Prostate gland (tissue), 2 donors: ENCODE measurements around the gene SNX10. TPM values are rescaled to one million over a fixed set of nuclear protein-coding genes. Genes with fewer than 3 reads are reported as not detected.

Source experiments
- DNase-seq: peaks from one replicate; pipeline ENCODE4 v3.0.0-alpha.2; 2019; ENCODE audit warnings: low spot score
- H3K27ac ChIP-seq, 2 donors: fragments of 200-600 bp; sonication (generic); 2 replicates each; pipeline ENCODE4 v1.5.1; 2017 to 2019
- H3K27me3 ChIP-seq: fragments of 200-600 bp; sonication (generic); replicated peaks from 2 replicates; pipeline ENCODE4 v1.5.1; 2019; ENCODE audit not compliant: insufficient read depth
- H3K36me3 ChIP-seq, 2 donors: fragments of 200-600 bp; sonication (generic); 1 replicate in 1 of 2; 2 replicates in 1 of 2; pipeline versions ENCODE4 v1.5.1 to v1.8.1; 2017 to 2019
- H3K4me1 ChIP-seq: fragments of 200-600 bp; sonication (generic); replicated peaks from 2 replicates; pipeline ENCODE4 v1.5.1; 2019
- H3K4me3 ChIP-seq, 2 donors: fragments of 200-600 bp; sonication (generic); 2 replicates each; pipeline ENCODE4 v1.5.1; 2017 to 2019
- H3K9me3 ChIP-seq: fragments of 200-600 bp; sonication (generic); 2 replicates; pipeline ENCODE4 v1.5.1; 2017
- CTCF ChIP-seq, 4 experiments: fragments of 200-600 bp in 2 of 4; fragments of 450-650 bp in 2 of 4; sonication (generic) in 2 of 4; IDR thresholded peaks; 1 replicate in 3 of 4; 2 replicates in 1 of 4; pipeline ENCODE4 v1.5.1; 2016 to 2019; ENCODE audit warnings: antibody characterized with exemption in 4 of 4, mild to moderate bottlenecking in 2 of 4, moderate library complexity in 2 of 4
- POLR2A ChIP-seq: fragments of 450-650 bp; IDR thresholded peaks from one replicate; pipeline ENCODE4 v1.6.1; 2016; ENCODE audit warnings: antibody characterized with exemption, mild to moderate bottlenecking
- POLR2AphosphoS5 ChIP-seq: sonication (generic); formaldehyde crosslinking; IDR thresholded peaks from one replicate; pipeline ENCODE4 v1.6.1; 2017; ENCODE audit warnings: antibody characterized with exemption
- WGBS: methylation state at CpG from one replicate; pipeline ENCODE4 v1.1.5; 2018; 5-methylcytosine and 5-hydroxymethylcytosine counted together
- intact Hi-C: fragments of 100-400 bp; cut with DNase I; formaldehyde crosslinking; loops from one replicate; pipeline ENCODE4 v1.14.2; 2022
- total RNA-seq, 2 donors: library from RNA; depleted of rRNA; stranded (reverse); fragments of >200 nt; gene quantifications; one replicate each; pipeline ENCODE4 v1.1.0, GENCODE V29; 2016

SNX10 gene
- total RNA-seq, 2 donors from 2014 or later = 4.7 to 6.8 TPM

- intact Hi-C loops = no loop called here
- H3K4me1 ChIP-seq = no peaks in the 10 kb centered on the region
- WGBS = 49% methylated on average over 4 of the region's 4 CpGs
These were observed 20.1 kb downstream of the SNX10 start for GRCh38 chr7:26311798-26312197.

DNA sequence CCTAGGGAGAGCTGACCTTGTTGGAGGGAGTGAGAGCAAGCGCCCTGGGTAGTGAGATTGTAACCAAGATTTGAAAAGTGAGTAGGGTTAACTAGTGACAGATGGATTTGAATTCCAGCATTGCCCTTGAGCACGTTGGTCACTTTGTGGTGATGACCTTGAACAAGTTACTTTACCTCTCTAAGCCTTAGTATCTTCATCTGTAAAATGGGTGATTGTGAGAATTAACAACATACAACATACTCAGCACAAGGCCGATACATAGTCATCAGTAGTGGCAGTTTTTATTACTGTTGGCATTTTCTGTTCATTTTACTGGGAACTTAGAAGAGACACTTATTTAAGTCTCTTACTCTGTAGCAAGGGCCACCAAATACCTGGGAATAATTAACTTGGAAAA lies 25.5 kb downstream of the SNX10 start:
- Histone ChIP-seq H3K36me3 (no peaks in the 10 kb centered on the region), H3K4me1 (no peaks in the 10 kb centered on the region), H3K4me3 (no peak overlapping the region), H3K9me3 (no peaks in the 10 kb centered on the region), H3K27ac (no peak overlapping the region), H3K27me3 (no peaks in the 10 kb centered on the region)
- no peak for TF ChIP-seq POLR2AphosphoS5
- no peak for TF ChIP-seq CTCF (IDR thresholded peaks at IDR 0.05)
- no peak for TF ChIP-seq POLR2A
- intact Hi-C loops = no loop called here
- WGBS = 90% methylated on average over 3 of the region's 3 CpGs
- no peak for DNase-seq

More at GRCh38 chr7:26311798-26312197, 20.1 kb downstream of the SNX10 start:
- H3K27me3 ChIP-seq = no peaks in the 10 kb centered on the region
- TF ChIP-seq POLR2AphosphoS5 (no peak), POLR2A (no peak)
- H3K9me3 ChIP-seq = no peaks in the 10 kb centered on the region
- DNase-seq = no peak
- no peaks in the 10 kb centered on the region for H3K36me3 ChIP-seq
- H3K27ac ChIP-seq = no peak overlapping the region
- H3K4me3 ChIP-seq = no peak overlapping the region

DNA sequence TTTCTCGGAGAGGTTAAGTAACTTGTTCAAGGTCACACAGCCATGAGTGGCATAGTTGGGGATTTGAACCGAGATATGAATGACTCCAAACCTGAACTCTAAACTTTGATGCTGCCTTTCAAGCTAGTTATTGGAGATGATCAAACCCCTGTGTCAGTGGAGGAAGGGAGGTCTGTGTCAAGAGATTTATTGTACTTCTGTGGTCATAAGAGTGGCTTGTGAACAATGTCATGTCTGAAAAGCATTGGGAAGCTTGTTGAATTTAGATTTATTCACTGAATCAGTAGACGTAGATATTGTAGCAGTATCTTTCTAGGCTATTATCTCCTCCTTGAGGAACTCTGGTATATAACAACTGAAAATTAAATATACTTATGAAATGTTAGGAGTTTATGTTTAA lies 27.3 kb downstream of the SNX10 start:
- Histone ChIP-seq H3K27ac (no peak overlapping the region), H3K4me1 (no peaks in the 10 kb centered on the region), H3K27me3 (no peaks in the 10 kb centered on the region), H3K4me3 (no peak overlapping the region), H3K9me3 (no peaks in the 10 kb centered on the region), H3K36me3 (no peaks in the 10 kb centered on the region)
- 86% methylated on average over 3 of the region's 3 CpGs for WGBS
- intact Hi-C loops = no loop called here
- no peak for DNase-seq
- TF ChIP-seq POLR2A = no peak

- Histone ChIP-seq H3K4me1 (no peaks in the 10 kb centered on the region), H3K36me3 (no peaks in the 10 kb centered on the region), H3K27ac (no peak overlapping the region), H3K27me3 (no peaks in the 10 kb centered on the region), H3K9me3 (no peaks in the 10 kb centered on the region), H3K4me3 (no peak overlapping the region)
- WGBS = 62% methylated on average over 3 of the region's 3 CpGs
- no peak for DNase-seq
- intact Hi-C loops = no loop called here
- no peak for TF ChIP-seq POLR2AphosphoS5
- TF ChIP-seq CTCF (IDR thresholded peaks at IDR 0.05) = no peak
- no peak for TF ChIP-seq POLR2A
These were observed 28.0 kb downstream of the SNX10 start for GRCh38 chr7:26319636-26320035.

DNA sequence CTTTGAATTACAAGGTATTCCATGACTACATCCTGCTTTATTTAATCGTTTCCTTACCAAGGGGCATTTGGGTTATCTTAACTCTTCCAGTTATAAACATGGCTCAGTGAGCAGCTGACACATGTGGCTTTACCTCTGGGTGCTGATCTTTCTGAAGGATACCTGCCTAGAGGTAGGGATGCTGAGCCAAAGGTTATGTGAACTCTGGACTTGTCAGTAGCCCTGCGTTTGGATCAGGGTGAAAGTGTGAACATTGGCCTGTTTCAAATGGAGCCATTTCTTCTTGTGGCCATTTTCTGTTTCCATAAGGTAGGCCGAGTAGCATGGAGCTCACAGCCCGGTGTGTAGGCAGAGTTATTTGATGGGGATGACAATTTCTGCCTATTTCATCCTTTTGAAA lies 29.2 kb downstream of the SNX10 start:
- no peaks in the 10 kb centered on the region for H3K9me3 ChIP-seq
- TF ChIP-seq POLR2AphosphoS5 = no peak
- TF ChIP-seq CTCF (IDR thresholded peaks at IDR 0.05) = no peak
- no peak for TF ChIP-seq POLR2A
- no peaks in the 10 kb centered on the region for H3K36me3 ChIP-seq
- DNase-seq = no peak
- no peak overlapping the region for H3K27ac ChIP-seq
- H3K4me1 ChIP-seq = no peaks in the 10 kb centered on the region
- no peaks in the 10 kb centered on the region for H3K27me3 ChIP-seq
- H3K4me3 ChIP-seq = no peak overlapping the region
- WGBS = 92% methylated on average over 4 of the region's 4 CpGs
- intact Hi-C loops = no loop called here

DNA sequence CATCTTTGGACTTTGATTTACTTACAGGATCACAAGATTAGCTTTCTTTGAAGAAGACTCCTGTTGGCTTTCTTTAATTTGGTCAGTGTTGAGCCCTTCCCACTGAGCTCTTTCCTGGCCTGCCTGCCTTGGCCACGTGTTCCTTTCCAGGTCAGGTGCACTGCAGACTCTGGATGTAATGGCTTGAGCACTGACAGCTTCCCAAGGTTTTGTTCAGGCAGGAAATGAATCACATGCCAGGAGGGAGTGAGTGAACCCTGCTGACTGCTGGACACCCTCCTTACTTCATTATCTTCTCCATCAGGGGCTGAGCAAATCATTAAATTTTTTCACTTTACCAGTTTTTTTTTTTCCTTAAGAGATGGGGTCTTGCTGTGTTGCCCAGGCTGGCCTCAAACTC lies 29.8 kb downstream of the SNX10 start:
- H3K36me3 ChIP-seq = no peaks in the 10 kb centered on the region
- no peak overlapping the region for H3K4me3 ChIP-seq
- intact Hi-C loops = no loop called here
- 35% methylated on average over 1 of the region's 1 CpG for WGBS
- H3K4me1 ChIP-seq = no peaks in the 10 kb centered on the region
- H3K9me3 ChIP-seq = no peaks in the 10 kb centered on the region
- no peaks in the 10 kb centered on the region for H3K27me3 ChIP-seq
- no peak for TF ChIP-seq POLR2A
- TF ChIP-seq POLR2AphosphoS5 = no peak
- no peak for TF ChIP-seq CTCF (IDR thresholded peaks at IDR 0.05)
- no peak for DNase-seq
- H3K27ac ChIP-seq = no peak overlapping the region
